OCI-LY1 (cell line): ENCODE measurements around the gene ZNF487.
"Not testable (repeated sequence)": the region's sequence is repeated elsewhere in the genome, so short reads cannot be mapped to it uniquely, and the experiment has no call there.

Experiments
- H2AFZ ChIP-seq: fragments of 200-600 bp; sonication (generic), shearing (Covaris generic); 2 replicates; pipeline ENCODE4 v1.6.0; 2014; ENCODE audit warnings: antibody characterized with exemption, mild to moderate bottlenecking, low read length
- H3F3A ChIP-seq: fragments of 200-600 bp; sonication (generic), shearing (Covaris generic); 2 replicates; pipeline ENCODE4 v1.6.0; 2014; ENCODE audit warnings: mild to moderate bottlenecking, antibody characterized with exemption, low read length, moderate library complexity; ENCODE audit not compliant: insufficient read depth
- H3K27ac ChIP-seq: fragments of 200-600 bp; sonication (generic); 2 replicates; pipeline ENCODE4 v1.5.1; 2014; ENCODE audit warnings: low read length, mixed run types, mild to moderate bottlenecking, low read depth; ENCODE audit not compliant: poor library complexity, severe bottlenecking
- H3K27me3 ChIP-seq: fragments of 200-600 bp; sonication (generic); 2 replicates; pipeline ENCODE4 v1.6.0; 2014; ENCODE audit warnings: antibody characterized with exemption, mild to moderate bottlenecking, low read length, moderate library complexity; ENCODE audit not compliant: insufficient read depth
- H3K36me3 ChIP-seq: fragments of 200-600 bp; sonication (generic); 2 replicates; pipeline ENCODE4 v1.6.1; 2014; ENCODE audit warnings: mild to moderate bottlenecking, antibody characterized with exemption, low read length, moderate library complexity, mixed read lengths; ENCODE audit not compliant: insufficient read depth
- H3K4me1 ChIP-seq: fragments of 200-600 bp; sonication (generic); 2 replicates; pipeline ENCODE4 v1.5.1; 2014; ENCODE audit warnings: mild to moderate bottlenecking, low read length, moderate library complexity; ENCODE audit not compliant: insufficient read depth, severe bottlenecking
- H3K4me2 ChIP-seq: fragments of 200-600 bp; sonication (generic), shearing (Covaris generic); 2 replicates; pipeline ENCODE4 v1.6.1; 2014; ENCODE audit warnings: low read length
- H3K4me3 ChIP-seq: fragments of 200-600 bp; sonication (generic); 2 replicates; pipeline ENCODE4 v1.5.1; 2014; ENCODE audit warnings: low read length, low read depth, mild to moderate bottlenecking, mixed read lengths; ENCODE audit not compliant: poor library complexity, severe bottlenecking
- H3K79me2 ChIP-seq: fragments of 200-600 bp; shearing (Covaris generic); 2 replicates; pipeline ENCODE4 v1.6.1; 2016; ENCODE audit warnings: mixed run types, low read length, mixed read lengths; ENCODE audit not compliant: insufficient read depth
- H3K9ac ChIP-seq: fragments of 200-600 bp; sonication (generic), shearing (Covaris generic); 2 replicates; pipeline ENCODE4 v1.6.1; 2014; ENCODE audit warnings: mild to moderate bottlenecking, low read length, mixed read lengths
- H3K9me2 ChIP-seq: fragments of 200-600 bp; sonication (generic), shearing (Covaris generic); 2 replicates; pipeline ENCODE4 v1.6.1; 2014; ENCODE audit warnings: low read depth, mild to moderate bottlenecking, low read length, mixed read lengths
- H3K9me3 ChIP-seq: fragments of 200-600 bp; shearing (Covaris generic); 2 replicates; pipeline ENCODE4 v1.6.1; 2014; ENCODE audit warnings: low read length, mixed read lengths
- H4K20me1 ChIP-seq: fragments of 200-600 bp; sonication (generic), shearing (Covaris generic); 2 replicates; pipeline ENCODE4 v1.6.0; 2016; ENCODE audit warnings: mild to moderate bottlenecking, low read length; ENCODE audit not compliant: insufficient read depth
- EZH2 ChIP-seq: fragments of 200-600 bp; sonication (generic), shearing (Covaris generic); IDR thresholded peaks from 2 replicates; pipeline ENCODE4 v1.8.0; 2017; ENCODE audit warnings: borderline replicate concordance, mixed run types, mild to moderate bottlenecking, antibody characterized with exemption, low read length, moderate library complexity, mixed read lengths
- TF ChIP-seq, protein P1 (sequence below): fragments of 200-600 bp; sonication (generic), shearing (Covaris generic); IDR thresholded peaks from 2 replicates; pipeline ENCODE4 v1.5.1; 2017; ENCODE audit warnings: mild to moderate bottlenecking, antibody characterized with exemption, low read length, moderate library complexity, mixed read lengths

ZNF487 gene

GRCh38 chr10:43448742-43449141 lies 11.8 kb downstream of the ZNF487 start:
- Histone ChIP-seq H3K9me2 (no peaks in the 10 kb centered on the region), H3K27ac (peak overlapping the region; percentile 56), H2AFZ (no peak overlapping the region), H3F3A (peaks cover 10% of the 10 kb centered on the region), H3K4me2 (no peak overlapping the region), H3K79me2 (no peaks in the 10 kb centered on the region), H3K9ac (no peak overlapping the region), H3K4me3 (no peak overlapping the region), H3K27me3 (no peaks in the 10 kb centered on the region), H3K9me3 (peaks cover 4% of the 10 kb centered on the region; the same call in 1 of the 2 replicates), H4K20me1 (no peaks in the 10 kb centered on the region), H3K36me3 (no peaks in the 10 kb centered on the region), H3K4me1 (peaks cover 32% of the 10 kb centered on the region)
- TF ChIP-seq, protein P1, sequence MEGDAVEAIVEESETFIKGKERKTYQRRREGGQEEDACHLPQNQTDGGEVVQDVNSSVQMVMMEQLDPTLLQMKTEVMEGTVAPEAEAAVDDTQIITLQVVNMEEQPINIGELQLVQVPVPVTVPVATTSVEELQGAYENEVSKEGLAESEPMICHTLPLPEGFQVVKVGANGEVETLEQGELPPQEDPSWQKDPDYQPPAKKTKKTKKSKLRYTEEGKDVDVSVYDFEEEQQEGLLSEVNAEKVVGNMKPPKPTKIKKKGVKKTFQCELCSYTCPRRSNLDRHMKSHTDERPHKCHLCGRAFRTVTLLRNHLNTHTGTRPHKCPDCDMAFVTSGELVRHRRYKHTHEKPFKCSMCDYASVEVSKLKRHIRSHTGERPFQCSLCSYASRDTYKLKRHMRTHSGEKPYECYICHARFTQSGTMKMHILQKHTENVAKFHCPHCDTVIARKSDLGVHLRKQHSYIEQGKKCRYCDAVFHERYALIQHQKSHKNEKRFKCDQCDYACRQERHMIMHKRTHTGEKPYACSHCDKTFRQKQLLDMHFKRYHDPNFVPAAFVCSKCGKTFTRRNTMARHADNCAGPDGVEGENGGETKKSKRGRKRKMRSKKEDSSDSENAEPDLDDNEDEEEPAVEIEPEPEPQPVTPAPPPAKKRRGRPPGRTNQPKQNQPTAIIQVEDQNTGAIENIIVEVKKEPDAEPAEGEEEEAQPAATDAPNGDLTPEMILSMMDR = no peak
- no peak for TF ChIP-seq EZH2

DNA sequence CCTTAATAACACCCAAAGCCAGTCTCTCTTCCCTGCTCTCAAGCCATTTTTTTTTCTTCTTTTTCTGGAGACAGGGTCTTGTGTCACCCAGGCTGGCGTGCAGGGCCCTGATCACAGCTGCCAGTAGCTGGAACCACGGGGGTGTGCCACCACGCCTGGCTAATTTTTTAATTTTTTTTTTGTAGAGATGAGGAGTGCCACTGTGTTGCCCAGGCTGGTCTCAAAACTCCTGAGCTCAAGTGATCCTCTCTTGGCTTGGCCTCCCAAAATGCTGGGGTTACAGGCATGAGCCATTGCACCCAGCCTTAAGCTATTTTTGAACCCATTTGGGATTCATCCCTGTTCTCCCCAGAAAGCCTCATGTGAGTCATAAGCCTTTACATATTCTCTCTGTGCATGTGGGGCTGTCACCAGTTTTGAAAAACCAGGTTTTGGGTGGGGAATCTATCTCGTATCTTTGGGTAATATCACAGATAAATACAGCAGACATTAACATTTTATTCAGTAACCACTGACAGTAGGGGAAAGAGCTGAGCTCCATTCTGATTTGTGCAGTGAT lies 15.5 kb downstream of the ZNF487 start:
- H3K4me3 ChIP-seq = peak overlapping the region; percentile 42
- H3K4me2 ChIP-seq = peak overlapping the region; percentile 70
- peak overlapping the region; percentile 99 for H3K27ac ChIP-seq
- no peaks in the 10 kb centered on the region for H3K27me3 ChIP-seq
- H3K36me3 ChIP-seq = no peaks in the 10 kb centered on the region
- no peak for TF ChIP-seq EZH2
- TF ChIP-seq, protein P1 = no peak
- no peaks in the 10 kb centered on the region for H3K9me3 ChIP-seq
- no peaks in the 10 kb centered on the region for H4K20me1 ChIP-seq
- H3K9me2 ChIP-seq = no peaks in the 10 kb centered on the region
- peaks cover 51% of the 10 kb centered on the region for H3K4me1 ChIP-seq
- no peaks in the 10 kb centered on the region for H3K79me2 ChIP-seq
- H2AFZ ChIP-seq = no peak overlapping the region
- peaks cover 10% of the 10 kb centered on the region for H3F3A ChIP-seq
- H3K9ac ChIP-seq = peak overlapping the region; percentile 94

- Histone ChIP-seq H2AFZ (no peak overlapping the region), H3K4me3 (peak overlapping the region; percentile 42), H3K4me1 (peaks cover 51% of the 10 kb centered on the region), H3K36me3 (no peaks in the 10 kb centered on the region), H4K20me1 (no peaks in the 10 kb centered on the region), H3K27ac (peak overlapping the region; percentile 99), H3K4me2 (peak overlapping the region; percentile 70), H3K9me2 (no peaks in the 10 kb centered on the region), H3K79me2 (no peaks in the 10 kb centered on the region), H3K9ac (peak overlapping the region; percentile 94), H3F3A (peaks cover 10% of the 10 kb centered on the region), H3K9me3 (no peaks in the 10 kb centered on the region), H3K27me3 (no peaks in the 10 kb centered on the region)
- TF ChIP-seq EZH2 = no peak
- TF ChIP-seq, protein P1 = no peak
Measured at GRCh38 chr10:43453266-43453831, 16.4 kb downstream of the ZNF487 start.

- H3K9ac ChIP-seq = peak overlapping the region; percentile 94
- H3K27me3 ChIP-seq = not testable (repeated sequence)
Measured at GRCh38 chr10:43454025-43454424, 17.1 kb downstream of the ZNF487 start.

GRCh38 chr10:43456561-43456960 lies 19.6 kb downstream of the ZNF487 start:
- not testable (repeated sequence) for H3F3A ChIP-seq, H3K4me3 ChIP-seq, H3K9me3 ChIP-seq, H2AFZ ChIP-seq, H4K20me1 ChIP-seq, H3K27me3 ChIP-seq, H3K9me2 ChIP-seq, H3K79me2 ChIP-seq, H3K9ac ChIP-seq, H3K36me3 ChIP-seq
- Histone ChIP-seq H3K4me2 (peak overlapping the region; percentile 83; the same call in 1 of the 2 replicates), H3K27ac (peak overlapping the region; percentile 78), H3K4me1 (peaks cover 41% of the 10 kb centered on the region)

More at GRCh38 chr10:43454025-43454424, 17.1 kb downstream of the ZNF487 start:
- not testable (repeated sequence) for H3F3A ChIP-seq, H3K36me3 ChIP-seq, H3K9me2 ChIP-seq, H3K9me3 ChIP-seq, H2AFZ ChIP-seq, H4K20me1 ChIP-seq, H3K79me2 ChIP-seq
- Histone ChIP-seq H3K4me1 (peaks cover 51% of the 10 kb centered on the region), H3K4me2 (peak overlapping the region; percentile 85), H3K27ac (peak overlapping the region; percentile 99), H3K4me3 (peak overlapping the region; percentile 85)
